ENCODE measurements around the gene JAK1.

Gene JAK1

DNA sequence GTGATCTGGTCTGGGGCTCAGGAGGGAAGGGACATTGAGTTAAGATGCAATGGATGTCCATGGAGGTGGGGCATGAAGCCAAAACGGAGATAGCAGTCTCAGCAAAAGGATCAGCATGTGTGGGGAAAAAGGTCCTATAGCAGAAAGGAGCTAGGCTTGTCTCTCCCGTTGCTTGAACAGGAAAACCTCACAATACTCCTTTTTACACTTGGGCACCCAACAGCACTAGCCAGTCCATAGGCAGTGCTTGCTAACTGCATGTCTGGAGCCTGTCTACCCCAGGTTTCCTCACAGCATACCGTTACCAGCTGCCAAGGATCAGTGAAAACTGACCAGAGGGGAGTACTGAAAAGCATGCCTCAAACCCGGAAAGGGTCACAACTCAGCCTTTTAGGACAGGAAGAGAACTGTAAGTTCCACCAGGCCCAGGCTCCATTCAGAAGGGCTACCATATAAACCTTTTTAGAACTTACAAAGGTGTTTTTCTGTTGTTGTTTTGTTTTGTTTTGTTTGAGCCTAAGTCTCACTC is 78.6 kb downstream of the JAK1 start:
- no peak for DNase-seq

- DNase-seq: no peak
Observed at GRCh38 chr1:64886877-64887276, 79.5 kb downstream of the JAK1 start.

DNA sequence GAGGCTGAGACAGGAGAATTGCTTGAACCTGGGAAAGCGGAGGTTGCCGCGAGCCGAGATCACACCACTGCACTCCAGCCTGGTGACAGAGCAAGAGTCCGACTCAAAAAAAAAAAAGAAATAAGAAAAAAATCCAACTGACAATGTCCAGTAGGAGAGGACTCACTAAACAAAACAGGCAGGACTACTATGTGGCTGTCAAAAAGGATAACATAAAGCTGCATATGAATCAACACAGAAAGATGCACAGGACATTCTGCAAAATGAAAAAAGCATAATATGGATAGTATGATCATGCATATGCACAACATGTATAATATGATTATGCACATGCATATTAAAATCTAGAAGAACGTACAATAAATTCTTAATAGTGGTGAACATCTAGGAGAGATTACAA is 80.7 kb downstream of the JAK1 start:
- DNase-seq: no peak

DNA sequence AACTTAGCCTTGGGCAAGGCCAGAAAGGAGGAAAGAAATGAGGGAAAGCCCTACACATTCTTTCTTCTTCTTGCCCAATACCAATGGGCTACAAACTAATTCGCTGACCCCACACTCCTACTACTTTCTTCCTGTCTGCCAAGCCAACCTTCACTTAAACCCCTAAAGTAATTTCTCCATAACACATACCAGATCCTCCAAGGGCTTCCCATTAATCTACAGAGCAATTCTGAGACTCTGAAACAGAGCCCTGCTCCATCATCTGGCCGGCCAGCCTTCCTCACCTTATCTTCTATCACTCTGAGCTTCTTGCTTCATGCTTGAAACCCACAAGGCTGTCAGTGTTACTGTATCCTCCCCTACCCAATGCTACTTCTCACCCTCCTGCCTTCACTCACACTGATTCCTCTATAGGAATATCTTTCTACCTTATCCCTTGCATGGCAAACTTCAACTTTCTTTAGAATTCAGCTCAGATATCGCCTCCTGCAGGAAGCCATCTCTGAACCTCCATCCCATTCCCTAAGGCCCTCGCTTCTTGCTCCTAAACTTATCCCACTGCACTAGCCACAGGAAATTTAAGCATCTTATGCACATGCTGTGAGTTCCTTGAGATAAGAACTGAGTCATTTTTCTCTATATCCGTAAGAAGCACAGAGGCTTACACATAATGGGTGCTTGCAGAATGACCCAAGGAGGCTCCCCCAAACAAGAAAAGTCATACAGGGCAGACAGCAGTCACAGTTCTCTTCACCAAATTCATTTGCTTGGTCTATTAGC is 81.9 kb downstream of the JAK1 start:
- no peak for DNase-seq

- DNase-seq: no peak
Observed at GRCh38 chr1:64882574-64883255, 83.6 kb downstream of the JAK1 start.

DNA sequence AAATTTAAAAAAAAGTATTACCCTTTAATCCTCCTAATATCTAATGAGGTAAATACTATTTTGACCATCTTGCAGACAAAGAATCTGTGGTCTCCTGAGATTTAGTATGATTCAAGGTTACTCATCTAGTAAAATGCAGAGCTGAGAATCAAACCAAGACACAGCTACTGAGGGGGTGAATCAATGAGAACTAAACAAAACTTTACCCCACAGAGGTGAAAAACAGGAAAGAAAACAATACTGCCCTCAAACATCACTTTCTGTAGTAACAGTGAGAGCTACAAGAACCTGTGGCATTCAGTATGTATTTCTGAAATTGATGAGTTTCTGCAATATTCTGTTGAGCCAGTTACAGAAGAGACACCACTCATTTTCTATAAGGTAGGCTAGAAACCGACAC is 85.1 kb downstream of the JAK1 start:
- no peak for DNase-seq

DNA sequence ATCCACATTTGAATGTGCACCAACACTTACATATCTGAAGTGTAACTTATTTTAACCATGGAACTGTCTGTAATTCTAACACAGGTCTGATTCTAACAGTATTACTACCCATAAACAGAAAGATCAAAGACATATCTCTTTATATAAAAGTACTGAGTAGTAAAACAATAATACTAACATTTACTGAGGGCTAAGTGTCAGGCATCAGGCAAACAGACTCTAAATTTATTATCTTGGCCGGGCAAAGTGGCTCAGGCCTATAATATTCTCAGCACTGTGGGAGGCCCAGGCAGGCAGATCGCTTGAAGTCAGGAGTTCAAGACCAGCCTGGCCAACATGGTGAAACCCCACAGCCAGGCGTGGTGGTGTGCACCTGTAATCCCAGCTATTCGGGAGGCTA is 85.9 kb downstream of the JAK1 start:
- no peak for DNase-seq

DNA sequence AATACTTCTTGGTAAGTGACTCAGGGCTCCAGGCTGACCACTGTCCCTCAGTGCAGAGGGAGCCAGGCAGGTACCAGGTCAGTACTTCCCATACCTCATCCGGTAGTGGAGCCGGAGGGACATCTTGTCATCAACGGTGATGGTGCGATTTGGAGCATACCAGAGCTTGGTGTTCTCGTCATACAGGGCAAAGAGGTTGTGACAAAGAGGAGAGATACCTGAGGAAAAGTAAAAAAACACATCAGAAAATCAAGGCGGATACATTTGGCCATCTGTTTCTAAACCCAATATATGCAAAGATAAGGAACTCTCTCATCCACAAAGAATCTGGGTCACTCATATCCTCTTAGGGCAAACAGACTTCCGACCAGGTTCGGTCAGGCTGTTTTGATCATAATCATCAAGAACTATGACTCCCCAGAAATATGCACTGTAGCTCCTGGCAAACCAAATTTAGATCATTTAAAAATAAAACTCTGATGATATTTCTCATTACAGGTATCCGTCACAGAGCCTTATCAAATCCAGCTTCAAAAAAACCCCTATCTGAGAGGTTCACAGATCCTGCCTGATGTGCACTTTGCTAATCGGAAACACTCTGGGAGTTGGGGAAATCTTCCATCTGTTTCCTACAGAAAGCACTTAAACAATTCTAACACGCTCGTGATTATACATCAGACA is 87.3 kb downstream of the JAK1 start:
- no peak for DNase-seq

GRCh38 chr1:64878090-64878489 is 88.3 kb downstream of the JAK1 start:
- DNase-seq: no peak

- no peak for DNase-seq
Observed at GRCh38 chr1:64877598-64877997, 88.8 kb downstream of the JAK1 start.

- no peak for DNase-seq
Observed at GRCh38 chr1:64877151-64877550, 89.2 kb downstream of the JAK1 start.

GRCh38 chr1:64875606-64876005 is 90.7 kb downstream of the JAK1 start:
- DNase-seq: no peak

GRCh38 chr1:64875101-64875500 is 91.2 kb downstream of the JAK1 start:
- no peak for DNase-seq

DNA sequence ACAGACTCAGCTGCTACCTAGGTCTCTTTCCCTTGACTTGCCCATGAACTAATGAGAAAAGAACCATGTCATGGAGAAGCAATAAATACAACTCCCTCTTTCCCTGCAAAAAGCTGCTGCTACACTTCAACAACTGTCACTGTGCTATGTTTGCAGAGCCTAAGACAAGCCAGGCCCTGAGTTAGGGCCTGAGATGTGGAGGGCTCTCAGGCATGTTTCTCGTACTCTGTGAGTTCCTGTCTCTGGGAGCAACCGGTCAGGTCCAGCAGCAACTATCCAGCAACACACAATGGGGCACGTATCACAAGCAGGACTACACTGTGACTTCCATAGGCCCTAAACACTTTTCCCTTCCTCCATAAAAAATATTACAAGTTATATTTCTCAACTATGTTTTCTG is 91.7 kb downstream of the JAK1 start:
- DNase-seq: no peak

DNA sequence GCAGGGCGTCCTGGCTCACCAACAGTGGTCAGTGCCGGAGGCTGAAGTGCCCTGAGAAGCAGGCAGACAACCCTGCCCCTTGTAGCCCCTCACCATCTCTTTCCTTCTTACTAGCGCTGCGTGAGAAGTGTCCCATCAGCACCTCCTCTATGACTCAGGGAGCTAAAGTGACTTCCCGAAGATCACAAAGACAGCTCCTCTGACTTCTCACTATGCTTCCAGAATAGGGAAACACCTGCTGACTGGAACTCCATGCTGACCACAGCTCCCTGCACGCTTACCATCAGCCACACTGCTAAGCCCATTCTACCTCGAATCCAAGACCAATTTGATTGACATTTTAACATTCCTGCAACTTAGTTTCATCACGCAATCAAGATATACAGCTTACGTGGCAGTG is 92.8 kb downstream of the JAK1 start:
- DNase-seq: no peak

- DNase-seq: no peak
Observed at GRCh38 chr1:64872067-64872466, 94.3 kb downstream of the JAK1 start.

GRCh38 chr1:64871256-64871655 is 95.1 kb downstream of the JAK1 start:
- no peak for DNase-seq

DNA sequence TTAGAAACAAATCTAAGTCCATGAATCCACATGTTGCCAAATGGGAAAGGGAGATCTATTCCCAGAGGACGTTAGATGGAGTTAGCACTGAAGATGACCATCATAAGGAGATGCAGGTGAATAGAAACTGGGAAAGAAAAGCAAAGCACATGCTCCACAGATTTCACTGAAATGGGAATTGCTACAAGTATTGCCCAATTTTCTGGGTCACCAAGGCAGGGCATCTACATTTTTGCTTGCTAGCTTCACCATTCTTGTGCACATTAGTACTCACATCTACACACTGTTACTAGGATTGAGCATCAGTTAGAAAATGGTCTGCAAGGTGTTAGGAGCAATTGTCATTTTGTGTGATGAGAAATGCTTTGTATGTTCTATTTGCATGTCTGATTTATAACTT is 99.1 kb downstream of the JAK1 start:
- DNase-seq: no peak

DNA sequence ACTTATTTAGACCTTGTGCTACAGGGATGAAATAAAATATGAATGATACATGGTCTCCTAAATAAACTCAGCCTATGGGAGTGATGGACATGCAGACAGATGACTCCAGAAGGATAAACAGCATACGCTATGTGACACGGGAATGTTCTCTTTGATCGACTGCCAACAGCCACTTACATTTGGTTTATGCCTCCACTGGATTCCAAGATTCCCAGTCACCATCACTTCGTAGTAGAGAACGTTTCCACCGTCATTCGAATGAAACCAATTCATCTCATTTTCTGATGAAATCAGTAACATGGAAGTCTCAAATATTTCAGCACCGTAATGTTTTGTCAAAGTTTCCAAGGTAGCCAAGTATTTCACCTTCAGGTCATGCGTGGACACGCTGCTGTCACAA is 99.7 kb downstream of the JAK1 start:
- DNase-seq: no peak

DNA sequence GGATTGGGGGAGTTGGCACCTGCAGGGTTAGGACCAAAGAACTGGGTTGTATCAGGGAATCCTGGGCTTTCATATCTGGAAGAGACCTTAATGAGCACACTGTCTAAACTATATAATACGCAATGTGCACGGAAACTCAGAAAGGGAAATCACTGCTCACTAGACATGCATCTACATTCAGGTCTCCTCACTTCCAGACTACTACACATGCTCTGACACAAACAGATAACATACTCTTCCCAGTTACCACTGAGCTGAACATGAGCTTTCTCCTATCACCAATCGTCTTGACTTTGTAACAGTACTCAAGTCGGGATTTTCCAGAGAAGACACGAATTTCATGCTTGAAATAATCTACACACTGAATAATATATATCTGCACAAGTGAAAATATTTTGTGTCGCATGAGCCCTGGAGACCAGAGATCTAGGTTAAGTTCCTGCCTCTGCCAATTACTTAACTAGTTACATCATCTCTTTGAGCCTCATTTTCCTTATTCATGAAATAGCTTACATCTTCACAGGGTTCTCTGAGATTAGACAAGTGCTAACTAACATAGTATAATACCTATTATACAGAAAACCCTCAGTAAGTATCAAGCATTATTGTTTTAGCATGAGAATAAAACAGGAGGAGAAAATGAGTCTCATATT is 101.1 kb downstream of the JAK1 start:
- DNase-seq: no peak

DNA sequence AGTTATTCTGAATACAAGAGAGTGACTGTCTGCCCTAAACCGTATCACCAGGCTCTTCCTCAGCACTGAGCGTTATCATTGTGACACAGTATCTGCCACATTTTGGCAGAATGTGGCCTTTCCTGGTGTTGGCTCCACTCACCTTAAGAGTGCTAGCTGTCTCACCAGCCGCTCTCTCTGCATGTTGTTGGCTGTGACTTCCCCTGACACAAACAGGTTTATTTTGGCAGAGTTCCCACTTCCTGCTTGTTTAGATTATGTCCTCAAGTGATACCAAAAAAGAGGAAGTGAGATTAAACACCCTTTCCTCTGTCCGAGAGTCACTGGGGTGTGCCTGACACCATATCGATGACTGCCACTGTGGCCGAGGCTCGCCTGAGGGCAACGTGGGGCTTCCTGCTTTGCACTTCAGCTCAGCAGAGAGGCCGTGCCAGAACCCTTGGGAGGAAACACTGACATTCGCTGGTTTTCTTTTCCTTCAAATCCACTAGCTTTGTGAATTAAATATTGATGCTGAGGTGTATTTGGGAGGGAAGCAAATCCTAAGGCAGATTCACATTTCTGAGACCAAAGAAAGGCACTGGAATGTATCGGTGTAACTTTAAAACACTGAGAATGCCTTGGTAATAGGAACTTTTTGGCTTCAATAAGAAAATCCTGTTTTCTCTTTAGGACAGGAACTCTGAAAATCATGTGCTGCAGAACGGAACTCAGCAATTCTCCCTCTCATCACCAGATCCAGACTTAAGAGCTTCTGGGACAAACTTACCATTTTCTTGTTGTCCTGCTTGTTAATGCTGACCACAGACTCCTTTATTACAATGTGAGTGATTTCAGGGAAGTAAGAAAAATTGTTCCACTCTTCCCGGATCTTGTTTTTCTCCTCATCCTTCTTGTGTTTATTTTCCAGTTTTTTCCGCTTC is 102.1 kb downstream of the JAK1 start:
- DNase-seq: no peak

DNA sequence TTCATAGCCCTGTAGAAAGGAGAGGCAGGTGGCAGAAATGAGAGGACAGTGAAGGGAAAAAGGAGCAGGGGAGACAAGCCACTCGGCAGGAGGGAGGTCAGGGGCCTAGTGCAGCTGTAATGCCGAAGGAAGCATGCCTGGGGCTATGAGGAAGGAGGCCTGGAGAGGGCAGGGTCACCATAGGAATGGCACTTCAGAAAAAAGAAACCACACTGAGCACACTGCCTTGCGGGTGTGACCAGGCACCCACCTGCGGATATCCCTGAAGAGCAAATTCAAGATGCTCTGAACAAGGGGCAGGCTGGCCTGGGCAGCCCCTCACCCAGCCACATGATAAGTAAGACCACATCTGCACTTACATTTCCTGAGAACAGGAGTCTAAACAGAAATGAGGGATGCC is 104.7 kb downstream of the JAK1 start:
- no peak for DNase-seq
